SK-N-SH (cell line): ENCODE results near the gene SNX9. TPM values are rescaled to one million over a fixed set of nuclear protein-coding genes. Genes with fewer than 3 reads are reported as not detected.

Experiments
- CTCF ChIA-PET: fragments of 300-600, 350-600 bp; formaldehyde crosslinking; extraction: SDS; loops from one replicate; lab custom pipeline; 2021; lab: Yijun Ruan, JAX
- POLR2A ChIA-PET: fragments of 350-600 bp; sonication (Branson Sonifier 250); formaldehyde crosslinking; extraction: SDS; loops from one replicate; lab custom pipeline; 2020; ENCODE audit warnings: antibody characterized with exemption, inconsistent platforms; lab: Yijun Ruan, JAX
- DNase-seq: peaks from one replicate; pipeline ENCODE4 v3.0.0; 2012
- H2AFZ ChIP-seq: fragments of 200-600 bp; sonication (generic); 2 replicates; pipeline ENCODE4 v1.8.1; 2016; ENCODE audit warnings: antibody characterized with exemption, mild to moderate bottlenecking, low read depth
- H3F3A ChIP-seq: fragments of 200-600 bp; sonication (generic); replicated peaks from 2 replicates; pipeline ENCODE3; 2016; ENCODE audit warnings: antibody characterized with exemption, mild to moderate bottlenecking; ENCODE audit not compliant: insufficient read depth
- H3K27ac ChIP-seq, 2 experiments: fragments of 200-500 bp in 1 of 2; fragments of 200-600 bp in 1 of 2; sonication (Bioruptor generic) in 1 of 2; sonication (generic), shearing (Covaris generic) in 1 of 2; 2 replicates each; pipeline versions ENCODE4 v1.5.1 to v1.6.1; 2014 to 2016; ENCODE audit warnings: low read depth in 2 of 2, inconsistent platforms in 1 of 2, low read length in 1 of 2, mild to moderate bottlenecking in 1 of 2, mixed read lengths in 1 of 2
- H3K27me3 ChIP-seq: fragments of 200-600 bp; sonication (generic), shearing (Covaris generic); 2 replicates; pipeline ENCODE4 v1.6.1; 2016; ENCODE audit warnings: mixed run types; ENCODE audit not compliant: insufficient read depth
- H3K36me3 ChIP-seq, 2 experiments: fragments of 200-500 bp in 1 of 2; fragments of 200-600 bp in 1 of 2; sonication (Bioruptor generic) in 1 of 2; sonication (generic) in 1 of 2; replicated peaks in 1 of 2; 2 replicates each; pipeline versions ENCODE3 to v1.5.1; 2014 to 2016; ENCODE audit warnings: low read length in 1 of 2, mild to moderate bottlenecking in 1 of 2; ENCODE audit not compliant: insufficient read depth in 2 of 2, control insufficient read depth in 1 of 2
- H3K4me1 ChIP-seq, 2 experiments: fragments of 200-500 bp in 1 of 2; fragments of 200-600 bp in 1 of 2; sonication (Bioruptor generic) in 1 of 2; sonication (generic), shearing (Covaris generic) in 1 of 2; 2 replicates each; pipeline versions ENCODE4 v1.5.1 to v1.6.1; 2014 to 2016; ENCODE audit warnings: low read depth in 1 of 2, low read length in 1 of 2, mixed run types in 1 of 2; ENCODE audit not compliant: insufficient read depth in 2 of 2, control insufficient read depth in 1 of 2
- H3K4me2 ChIP-seq: fragments of 200-600 bp; sonication (generic), shearing (Covaris generic); 2 replicates; pipeline ENCODE4 v1.6.1; 2017; ENCODE audit warnings: mixed run types
- H3K4me3 ChIP-seq, 2 experiments: fragments of 200-500 bp in 1 of 2; fragments of 200-600 bp in 1 of 2; sonication (Bioruptor generic) in 1 of 2; sonication (generic), shearing (Covaris generic) in 1 of 2; 2 replicates each; pipeline versions ENCODE4 v1.5.1 to v1.8.1; 2014 to 2016; ENCODE audit warnings: low read depth in 2 of 2, inconsistent platforms in 1 of 2, low read length in 1 of 2, mild to moderate bottlenecking in 1 of 2, mixed read lengths in 1 of 2, moderate library complexity in 1 of 2
- H3K79me2 ChIP-seq: fragments of 200-600 bp; sonication (generic); 2 replicates; pipeline ENCODE4 v1.8.1; 2017; ENCODE audit warnings: mild to moderate bottlenecking; ENCODE audit not compliant: insufficient read depth
- H3K9ac ChIP-seq: fragments of 200-600 bp; sonication (generic); 2 replicates; pipeline ENCODE4 v1.6.1; 2017; ENCODE audit warnings: mixed run types
- H3K9me2 ChIP-seq: fragments of 200-600 bp; sonication (generic); 2 replicates; pipeline ENCODE4 v1.6.1; 2017; ENCODE audit warnings: mixed run types
- H3K9me3 ChIP-seq: fragments of 200-600 bp; sonication (generic); 2 replicates; pipeline ENCODE4 v1.6.1; 2017; ENCODE audit warnings: mixed run types, mild to moderate bottlenecking, moderate library complexity
- H4K20me1 ChIP-seq: fragments of 200-600 bp; sonication (generic); 2 replicates; pipeline ENCODE4 v1.6.1; 2017; ENCODE audit warnings: mild to moderate bottlenecking, mixed run types; ENCODE audit not compliant: insufficient read depth
- CHD2 ChIP-seq: fragments of 150-350 bp; IDR thresholded peaks from 2 replicates; pipeline ENCODE4 v1.6.1; 2018; ENCODE audit warnings: low read length; ENCODE audit not compliant: partially characterized antibody
- ELF1 ChIP-seq: IDR thresholded peaks from 2 replicates; pipeline ENCODE4 v1.4.0; 2012
- EZH2phosphoT487 ChIP-seq: fragments of 200-600 bp; sonication (generic); IDR thresholded peaks from 2 replicates; pipeline ENCODE4 v1.6.1; 2017; ENCODE audit warnings: low read depth, mixed run types, mild to moderate bottlenecking, antibody characterized with exemption, moderate library complexity, borderline replicate concordance
- FOSL2 ChIP-seq: IDR thresholded peaks from 2 replicates; pipeline ENCODE4 v1.4.0; 2012; ENCODE audit warnings: low read depth, mild to moderate bottlenecking, moderate library complexity, borderline replicate concordance
- FOXM1 ChIP-seq: IDR thresholded peaks from 2 replicates; pipeline ENCODE4 v1.4.0; 2012; ENCODE audit warnings: low read depth, mild to moderate bottlenecking
- GATA2 ChIP-seq: sonication (generic); formaldehyde crosslinking; IDR thresholded peaks from 2 replicates; pipeline ENCODE4 v1.5.0; 2020; ENCODE audit warnings: mild to moderate bottlenecking, missing genetic modification reagents
- JUND ChIP-seq: IDR thresholded peaks from 2 replicates; pipeline ENCODE4 v1.4.0; 2012
- MXI1 ChIP-seq: IDR thresholded peaks from 2 replicates; pipeline ENCODE4 v1.6.1; 2012; ENCODE audit warnings: mild to moderate bottlenecking, low read depth, low read length, improper control_type of control experiment
- NFIC ChIP-seq: IDR thresholded peaks from 2 replicates; pipeline ENCODE4 v1.4.0; 2012; ENCODE audit warnings: borderline replicate concordance
- POLR2AphosphoS5 ChIP-seq: IDR thresholded peaks from 2 replicates; pipeline ENCODE4 v1.6.1; 2012; ENCODE audit warnings: low read depth, low read length
- SMC3 ChIP-seq: IDR thresholded peaks from 2 replicates; pipeline ENCODE4 v1.6.1; 2012; ENCODE audit warnings: low read depth, low read length, improper control_type of control experiment
- TAF1 ChIP-seq: IDR thresholded peaks from 2 replicates; pipeline ENCODE4 v1.6.1; 2012; ENCODE audit warnings: low read depth, mild to moderate bottlenecking, low read length, moderate library complexity, borderline replicate concordance
- TEAD4 ChIP-seq: IDR thresholded peaks from 2 replicates; pipeline ENCODE4 v1.4.0; 2012; ENCODE audit warnings: mild to moderate bottlenecking, borderline replicate concordance; ENCODE audit not compliant: insufficient read depth
- YY1 ChIP-seq: IDR thresholded peaks from 2 replicates; pipeline ENCODE4 v1.4.0; 2012; ENCODE audit warnings: low read depth, mild to moderate bottlenecking
- WGBS: methylation state at CpG from one replicate; pipeline ENCODE4 v1.1.6; 2017; ENCODE audit warnings: low lambda C conversion rate; 5-methylcytosine and 5-hydroxymethylcytosine counted together
- polyA plus RNA-seq, 3 experiments: library from polyadenylated mRNA; depleted of rRNA; stranded (reverse); fragments of >200 nt; gene quantifications; 2 replicates each; pipeline ENCODE4 v1.2.3, GENCODE V29; 2012
- TF ChIP-seq, protein P1 (sequence below): IDR thresholded peaks from 2 replicates; pipeline ENCODE4 v1.4.0; 2012; ENCODE audit warnings: low read depth, borderline replicate concordance
- TF ChIP-seq, protein P2 (sequence below): fragments of 200-600 bp; sonication (generic); IDR thresholded peaks from 2 replicates; pipeline ENCODE4 v1.6.1; 2017; ENCODE audit warnings: antibody characterized with exemption, mild to moderate bottlenecking, moderate library complexity
- TF ChIP-seq, protein P3 (sequence below): fragments of 150-350 bp; IDR thresholded peaks from 2 replicates; pipeline ENCODE4 v1.6.1; 2016; ENCODE audit warnings: mild to moderate bottlenecking, low read depth, low read length

Gene SNX9
- polyA plus RNA-seq, 1 of the 3 experiments (the other 2 are of a cell fraction) = 31.6 TPM

DNA sequence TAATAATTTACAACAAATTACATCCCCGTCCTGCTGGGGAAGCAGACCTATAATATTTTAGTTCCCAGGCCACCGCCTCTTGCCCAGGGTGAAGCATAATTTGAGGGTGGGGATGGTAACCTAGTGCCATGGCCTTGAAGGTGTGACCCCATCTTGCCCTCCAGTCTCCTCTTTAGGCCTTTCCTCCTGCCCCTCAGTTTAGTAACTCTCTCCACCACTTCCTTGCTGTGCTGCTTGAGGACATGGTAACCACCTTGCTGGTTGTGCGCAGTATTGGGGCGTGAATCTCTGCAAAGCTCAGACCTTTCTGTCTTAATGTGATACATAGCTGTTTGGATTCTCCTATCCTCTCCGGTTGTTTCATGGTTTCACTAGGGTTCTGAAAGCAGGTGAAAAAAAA lies 16.6 kb downstream of the SNX9 start:
- CTCF ChIA-PET = no interaction called here
- no peaks in the 10 kb centered on the region for H3K9me2 ChIP-seq
- no peak overlapping the region for H2AFZ ChIP-seq
- peaks cover 4% of the 10 kb centered on the region for H3F3A ChIP-seq
- no peaks in the 10 kb centered on the region for H3K9me3 ChIP-seq
- peaks cover 59% of the 10 kb centered on the region for H4K20me1 ChIP-seq
- peak overlapping the region; percentile 49; the same call in 1 of the 2 replicates for H3K4me2 ChIP-seq
- POLR2A ChIA-PET = no interaction called here
- H3K4me1 ChIP-seq = peaks cover 5 to 14% of the 10 kb centered on the region in 2 experiments
- peaks cover 98% of the 10 kb centered on the region for H3K79me2 ChIP-seq
- H3K27ac ChIP-seq = no peak overlapping the region
- H3K4me3 ChIP-seq = no peak overlapping the region
- no peaks in the 10 kb centered on the region for H3K27me3 ChIP-seq
- TF ChIP-seq, protein P1, sequence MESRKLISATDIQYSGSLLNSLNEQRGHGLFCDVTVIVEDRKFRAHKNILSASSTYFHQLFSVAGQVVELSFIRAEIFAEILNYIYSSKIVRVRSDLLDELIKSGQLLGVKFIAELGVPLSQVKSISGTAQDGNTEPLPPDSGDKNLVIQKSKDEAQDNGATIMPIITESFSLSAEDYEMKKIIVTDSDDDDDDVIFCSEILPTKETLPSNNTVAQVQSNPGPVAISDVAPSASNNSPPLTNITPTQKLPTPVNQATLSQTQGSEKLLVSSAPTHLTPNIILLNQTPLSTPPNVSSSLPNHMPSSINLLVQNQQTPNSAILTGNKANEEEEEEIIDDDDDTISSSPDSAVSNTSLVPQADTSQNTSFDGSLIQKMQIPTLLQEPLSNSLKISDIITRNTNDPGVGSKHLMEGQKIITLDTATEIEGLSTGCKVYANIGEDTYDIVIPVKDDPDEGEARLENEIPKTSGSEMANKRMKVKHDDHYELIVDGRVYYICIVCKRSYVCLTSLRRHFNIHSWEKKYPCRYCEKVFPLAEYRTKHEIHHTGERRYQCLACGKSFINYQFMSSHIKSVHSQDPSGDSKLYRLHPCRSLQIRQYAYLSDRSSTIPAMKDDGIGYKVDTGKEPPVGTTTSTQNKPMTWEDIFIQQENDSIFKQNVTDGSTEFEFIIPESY = no peak
- TF ChIP-seq EZH2phosphoT487 (no peak), NFIC (no peak), GATA2 (CRISPR knock-in tag) (no peak), FOSL2 (no peak), CHD2 (no peak), SMC3 (no peak), YY1 (no peak), FOXM1 (no peak), POLR2AphosphoS5 (no peak), TAF1 (no peak), MXI1 (no peak), TEAD4 (no peak), ELF1 (no peak), JUND (no peak)
- TF ChIP-seq, protein P2, sequence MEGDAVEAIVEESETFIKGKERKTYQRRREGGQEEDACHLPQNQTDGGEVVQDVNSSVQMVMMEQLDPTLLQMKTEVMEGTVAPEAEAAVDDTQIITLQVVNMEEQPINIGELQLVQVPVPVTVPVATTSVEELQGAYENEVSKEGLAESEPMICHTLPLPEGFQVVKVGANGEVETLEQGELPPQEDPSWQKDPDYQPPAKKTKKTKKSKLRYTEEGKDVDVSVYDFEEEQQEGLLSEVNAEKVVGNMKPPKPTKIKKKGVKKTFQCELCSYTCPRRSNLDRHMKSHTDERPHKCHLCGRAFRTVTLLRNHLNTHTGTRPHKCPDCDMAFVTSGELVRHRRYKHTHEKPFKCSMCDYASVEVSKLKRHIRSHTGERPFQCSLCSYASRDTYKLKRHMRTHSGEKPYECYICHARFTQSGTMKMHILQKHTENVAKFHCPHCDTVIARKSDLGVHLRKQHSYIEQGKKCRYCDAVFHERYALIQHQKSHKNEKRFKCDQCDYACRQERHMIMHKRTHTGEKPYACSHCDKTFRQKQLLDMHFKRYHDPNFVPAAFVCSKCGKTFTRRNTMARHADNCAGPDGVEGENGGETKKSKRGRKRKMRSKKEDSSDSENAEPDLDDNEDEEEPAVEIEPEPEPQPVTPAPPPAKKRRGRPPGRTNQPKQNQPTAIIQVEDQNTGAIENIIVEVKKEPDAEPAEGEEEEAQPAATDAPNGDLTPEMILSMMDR = no peak
- TF ChIP-seq, protein P3, sequence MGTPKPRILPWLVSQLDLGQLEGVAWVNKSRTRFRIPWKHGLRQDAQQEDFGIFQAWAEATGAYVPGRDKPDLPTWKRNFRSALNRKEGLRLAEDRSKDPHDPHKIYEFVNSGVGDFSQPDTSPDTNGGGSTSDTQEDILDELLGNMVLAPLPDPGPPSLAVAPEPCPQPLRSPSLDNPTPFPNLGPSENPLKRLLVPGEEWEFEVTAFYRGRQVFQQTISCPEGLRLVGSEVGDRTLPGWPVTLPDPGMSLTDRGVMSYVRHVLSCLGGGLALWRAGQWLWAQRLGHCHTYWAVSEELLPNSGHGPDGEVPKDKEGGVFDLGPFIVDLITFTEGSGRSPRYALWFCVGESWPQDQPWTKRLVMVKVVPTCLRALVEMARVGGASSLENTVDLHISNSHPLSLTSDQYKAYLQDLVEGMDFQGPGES = no peak
- 100% methylated on average over 5 of the region's 5 CpGs for WGBS
- no peak overlapping the region for H3K9ac ChIP-seq
- H3K36me3 ChIP-seq = no peaks in the 10 kb centered on the region
- no peak for DNase-seq
